Frontal cortex (tissue), 4 donors: Measurements from ENCODE around the gene ARHGAP22. TPM values are rescaled to one million over a fixed set of nuclear protein-coding genes. Genes with fewer than 3 reads are reported as not detected.

ENCODE experiments used
- DNase-seq, 2 donors: peaks; one replicate each; pipeline ENCODE4 v3.0.0; 2012; ENCODE audit warnings: low spot score in 2 of 2
- FAIRE-seq: peaks from 2 replicates; lab custom pipeline; 2012; peaks lifted over from hg19 to GRCh38; lab: Jason Lieb, UNC
- total RNA-seq: library from RNA; depleted of rRNA; stranded (reverse); fragments of >200 nt; gene quantifications from one replicate; pipeline ENCODE4 v1.2.3, GENCODE V29; 2014
- donor health status: control.
- donor health status: control.
- donor health status: control.

Gene ARHGAP22
- total RNA-seq, 1 donor from 2014 or later, result 1.6 TPM

DNA sequence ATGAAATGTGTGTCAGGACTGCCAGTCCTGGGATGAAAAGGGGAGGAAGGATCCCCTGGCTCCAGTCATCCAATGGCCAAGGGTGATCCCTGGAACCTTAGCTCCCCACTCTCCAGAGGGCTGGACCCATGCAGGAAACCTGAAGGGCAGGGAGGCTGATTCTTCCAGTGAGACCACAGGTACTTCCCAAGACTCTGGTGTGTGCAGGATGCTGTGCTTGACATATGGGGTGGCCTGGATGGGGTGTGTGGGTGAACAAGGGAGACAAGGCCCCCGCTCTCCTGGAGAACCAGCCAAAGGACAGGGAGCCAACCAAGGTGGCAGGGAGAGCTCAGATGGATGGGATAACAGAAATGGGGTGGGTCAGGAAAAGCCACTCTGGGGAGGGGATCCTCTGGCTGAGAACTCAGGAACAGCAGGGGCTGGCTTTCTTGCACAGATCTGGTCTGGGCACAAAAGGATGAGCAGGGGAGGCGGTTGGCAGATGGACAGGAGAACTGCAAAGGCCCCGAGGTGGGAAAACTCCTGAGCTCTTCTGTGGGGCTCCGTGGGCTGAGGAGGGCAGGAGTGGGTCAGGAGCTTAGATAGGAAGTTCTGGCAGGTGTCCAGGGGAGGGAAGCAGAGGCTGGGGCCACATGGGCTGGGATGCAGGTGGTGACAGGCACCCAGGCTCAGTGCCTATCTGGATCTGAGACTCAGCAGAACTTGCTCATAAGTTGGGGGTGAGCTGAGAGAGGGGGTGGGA lies 100.6 kb downstream of the ARHGAP22 start:
- no peak for DNase-seq
- FAIRE-seq, result no peak

DNA sequence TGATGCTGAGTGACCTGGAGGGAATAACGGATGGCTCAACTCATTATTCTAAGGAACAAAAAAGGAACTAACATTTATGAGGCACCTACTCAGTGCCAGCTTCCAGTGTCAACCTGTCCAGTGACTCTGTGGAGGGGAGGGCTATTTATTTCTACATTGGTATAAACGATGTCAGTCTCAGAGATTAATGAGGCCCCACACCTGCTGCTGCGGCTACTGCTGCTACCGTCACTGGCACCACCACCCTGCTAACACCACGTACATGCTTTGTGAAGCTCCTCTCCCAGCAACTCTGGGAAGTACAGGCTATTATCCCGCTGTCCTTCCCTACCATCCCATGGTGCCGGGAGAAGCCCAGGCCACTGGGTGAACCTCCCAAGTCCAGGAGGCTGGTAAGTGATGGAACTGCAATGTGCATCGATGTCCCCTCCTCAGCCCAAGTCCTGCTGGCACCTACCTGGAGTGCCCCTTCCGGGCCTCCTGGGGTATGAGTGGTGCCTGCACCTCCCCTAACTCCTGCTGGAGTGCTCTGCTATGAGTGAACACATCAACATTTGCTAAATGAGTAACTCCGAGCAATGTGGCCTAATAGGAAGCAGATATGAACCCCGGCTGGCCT lies 101.5 kb downstream of the ARHGAP22 start:
- FAIRE-seq (no peak), DNase-seq (no peak)

DNA sequence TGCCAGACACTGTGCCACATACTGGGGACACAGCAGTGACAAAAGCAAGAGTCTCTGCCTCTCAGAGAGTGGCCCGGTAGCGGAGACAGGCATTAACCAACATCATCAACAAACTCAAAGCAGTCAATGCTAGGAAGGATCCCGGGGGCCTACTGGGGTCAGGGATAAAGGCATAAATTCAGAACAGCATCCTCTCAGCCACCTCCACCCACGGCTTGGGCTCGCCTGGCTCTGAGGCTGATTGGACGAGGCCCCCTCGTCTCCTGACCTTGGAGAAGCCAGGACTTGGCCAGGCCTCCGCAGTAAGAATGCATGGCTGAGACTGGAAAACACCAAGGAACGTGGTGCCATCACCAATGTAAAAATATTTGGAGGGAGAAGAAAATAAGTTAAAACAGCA lies 102.1 kb downstream of the ARHGAP22 start:
- FAIRE-seq, result no peak
- DNase-seq, result no peak

DNA sequence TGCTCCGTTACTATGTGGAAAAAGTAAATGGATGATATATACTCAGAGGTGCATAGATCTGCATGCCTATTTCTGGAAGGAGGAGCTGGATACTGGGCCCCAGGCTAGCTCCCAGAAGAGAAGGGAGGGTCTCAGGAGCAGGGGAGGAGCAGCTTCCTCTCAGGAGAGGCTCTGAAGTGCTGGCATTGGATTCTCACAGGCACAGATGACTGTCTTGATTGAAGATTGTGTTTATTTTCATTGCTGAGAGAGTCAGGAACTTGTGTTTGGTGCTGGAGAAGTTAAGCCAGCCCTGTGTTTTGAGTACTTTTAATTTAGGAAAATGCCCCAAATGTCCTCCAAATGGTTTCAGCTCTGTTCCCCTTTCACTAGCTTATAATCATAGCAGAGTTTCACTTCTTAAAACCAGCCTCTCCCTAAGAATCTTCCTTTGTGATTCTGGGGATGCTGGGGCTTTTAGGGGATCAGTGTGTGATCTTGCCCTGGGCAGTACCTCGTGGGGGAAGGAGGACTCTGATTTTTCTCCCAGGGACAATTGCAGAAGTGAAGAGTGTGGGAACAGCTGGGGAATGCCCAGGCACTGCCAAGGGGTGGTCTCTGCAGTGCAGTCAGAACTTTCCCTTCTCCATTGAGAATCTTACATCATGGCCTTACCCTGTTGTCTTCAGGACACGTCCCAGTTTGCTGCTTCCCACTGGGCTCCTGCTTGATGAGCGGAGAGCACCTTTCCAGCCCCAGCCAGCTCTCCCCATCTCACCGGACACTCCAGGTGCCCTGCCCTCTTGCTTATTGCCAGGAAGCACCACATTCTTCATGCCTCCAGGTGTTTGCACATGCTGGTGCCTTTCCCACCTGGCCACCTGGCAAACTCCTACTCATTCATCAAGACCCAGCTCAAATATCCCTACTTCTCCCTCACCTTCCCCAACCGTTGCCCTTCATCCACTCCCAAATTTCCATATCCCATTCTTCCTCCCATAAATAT lies 102.8 kb downstream of the ARHGAP22 start:
- no peak for DNase-seq
- no peak for FAIRE-seq

DNA sequence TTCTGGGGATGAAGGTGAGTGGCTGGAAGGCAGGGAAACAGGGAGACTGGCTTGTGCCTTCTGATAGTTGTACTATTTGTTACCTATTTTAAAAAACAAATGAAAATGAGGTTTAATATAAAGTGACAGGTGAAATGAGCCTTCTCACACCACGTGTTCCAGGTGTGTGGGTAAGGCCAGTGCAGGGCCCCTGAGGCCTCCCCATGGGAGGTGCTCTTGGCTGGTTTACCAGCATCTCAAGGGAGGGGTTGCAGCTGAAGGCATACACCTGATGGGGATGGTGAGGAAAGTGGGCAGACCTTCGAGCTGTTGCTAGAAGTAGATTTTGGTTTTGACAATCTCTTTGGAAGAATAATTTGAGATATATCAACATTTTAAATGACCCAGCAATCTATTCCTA lies 103.6 kb downstream of the ARHGAP22 start:
- no peak for DNase-seq
- FAIRE-seq, result no peak

DNA sequence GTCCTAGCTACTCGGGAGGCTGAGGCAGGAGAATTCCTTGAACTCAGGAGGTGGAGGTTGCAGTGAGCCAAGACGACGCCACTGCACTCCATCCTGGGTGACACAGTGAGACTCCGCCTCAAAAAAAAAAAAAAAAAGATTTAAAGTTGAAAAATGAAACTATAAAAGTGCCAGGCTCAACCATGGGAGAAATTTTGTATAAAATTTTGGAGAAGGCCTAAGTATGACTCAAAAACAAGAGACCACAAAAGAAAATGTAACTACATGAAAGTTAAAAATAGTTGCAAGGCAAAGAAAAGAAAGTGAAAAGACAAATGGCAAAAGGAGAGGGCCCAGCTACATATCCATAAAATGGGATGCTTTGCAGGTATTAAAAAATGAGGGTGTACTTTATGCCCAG lies 104.1 kb downstream of the ARHGAP22 start:
- no peak for FAIRE-seq
- DNase-seq, result no peak

DNA sequence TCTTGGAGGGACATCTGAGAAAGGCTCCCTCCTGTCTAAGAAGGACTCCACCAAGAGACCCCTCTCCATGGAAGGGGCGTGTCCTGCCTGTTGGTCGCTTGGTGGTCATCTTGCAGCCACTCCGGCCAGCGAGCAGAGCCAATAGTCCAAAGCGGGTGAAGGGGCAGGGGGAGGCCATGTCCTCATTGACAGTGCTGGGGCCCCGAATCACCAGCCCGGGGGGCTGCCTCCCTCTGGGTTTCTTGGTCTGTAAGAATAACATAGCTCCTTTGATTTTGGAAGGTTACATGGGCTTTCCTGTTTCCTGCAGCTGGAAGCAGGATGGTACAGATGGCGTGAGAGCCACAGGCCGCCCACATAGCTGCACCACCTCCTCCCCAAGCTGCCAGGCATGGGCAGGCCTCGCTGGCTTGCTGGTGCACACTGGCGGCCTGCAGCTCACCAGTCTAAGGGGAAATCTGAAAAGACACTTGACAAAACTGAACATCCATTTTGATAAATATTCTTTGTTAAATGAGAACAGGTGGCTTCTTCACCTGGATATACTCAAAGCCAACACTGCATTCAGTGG lies 105.8 kb downstream of the ARHGAP22 start:
- DNase-seq, result no peak

DNA sequence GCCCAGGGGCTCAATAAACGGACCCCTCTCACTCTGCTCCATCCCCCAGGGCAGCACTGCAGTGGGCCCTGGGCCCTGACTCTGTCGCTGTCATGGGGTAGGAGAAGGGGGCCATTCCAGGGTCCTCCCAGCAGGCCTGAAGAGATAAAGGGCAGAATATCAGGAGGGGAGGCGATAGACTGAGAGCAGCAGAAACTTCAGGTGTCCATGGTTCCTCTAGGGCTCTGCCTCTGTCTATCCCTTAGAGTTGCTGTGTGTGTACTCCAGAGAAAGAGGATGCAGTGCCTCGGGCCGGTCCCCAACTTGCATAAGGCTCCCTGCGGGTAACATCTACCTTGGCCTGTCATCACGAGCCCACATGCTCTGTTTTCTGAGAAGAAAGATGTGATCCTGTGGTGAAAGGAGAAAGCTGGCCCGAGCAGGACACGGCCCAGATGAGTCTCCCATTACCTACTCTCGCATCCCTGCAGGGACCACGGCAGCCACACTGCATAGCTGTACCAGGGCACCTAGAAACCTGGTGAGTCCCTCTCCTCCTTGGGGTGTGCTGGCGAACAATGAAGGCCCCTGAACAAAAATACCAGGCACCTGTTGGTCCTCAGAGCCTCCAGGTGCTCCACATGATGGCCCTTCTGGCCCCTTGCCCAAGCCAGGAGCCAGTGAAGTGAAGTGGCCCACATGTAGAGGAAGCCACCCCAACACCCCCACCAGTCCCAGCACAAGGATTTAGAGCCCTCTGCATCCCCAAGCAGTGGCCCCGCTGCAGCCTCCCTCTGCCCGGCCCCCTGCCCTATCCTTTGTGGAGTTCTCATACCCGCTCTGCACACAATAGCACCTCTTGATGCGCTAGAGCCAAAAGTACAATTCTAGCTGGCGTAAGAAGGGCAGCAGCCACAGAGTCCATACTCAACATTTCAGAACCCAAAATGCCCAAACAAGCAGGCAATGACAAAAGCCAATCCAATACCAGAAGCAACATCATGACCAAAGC lies 106.8 kb downstream of the ARHGAP22 start:
- FAIRE-seq (no peak), DNase-seq (no peak)

More for the DNA sequence above, 105.8 kb downstream of the ARHGAP22 start:
- no peak for FAIRE-seq

DNA sequence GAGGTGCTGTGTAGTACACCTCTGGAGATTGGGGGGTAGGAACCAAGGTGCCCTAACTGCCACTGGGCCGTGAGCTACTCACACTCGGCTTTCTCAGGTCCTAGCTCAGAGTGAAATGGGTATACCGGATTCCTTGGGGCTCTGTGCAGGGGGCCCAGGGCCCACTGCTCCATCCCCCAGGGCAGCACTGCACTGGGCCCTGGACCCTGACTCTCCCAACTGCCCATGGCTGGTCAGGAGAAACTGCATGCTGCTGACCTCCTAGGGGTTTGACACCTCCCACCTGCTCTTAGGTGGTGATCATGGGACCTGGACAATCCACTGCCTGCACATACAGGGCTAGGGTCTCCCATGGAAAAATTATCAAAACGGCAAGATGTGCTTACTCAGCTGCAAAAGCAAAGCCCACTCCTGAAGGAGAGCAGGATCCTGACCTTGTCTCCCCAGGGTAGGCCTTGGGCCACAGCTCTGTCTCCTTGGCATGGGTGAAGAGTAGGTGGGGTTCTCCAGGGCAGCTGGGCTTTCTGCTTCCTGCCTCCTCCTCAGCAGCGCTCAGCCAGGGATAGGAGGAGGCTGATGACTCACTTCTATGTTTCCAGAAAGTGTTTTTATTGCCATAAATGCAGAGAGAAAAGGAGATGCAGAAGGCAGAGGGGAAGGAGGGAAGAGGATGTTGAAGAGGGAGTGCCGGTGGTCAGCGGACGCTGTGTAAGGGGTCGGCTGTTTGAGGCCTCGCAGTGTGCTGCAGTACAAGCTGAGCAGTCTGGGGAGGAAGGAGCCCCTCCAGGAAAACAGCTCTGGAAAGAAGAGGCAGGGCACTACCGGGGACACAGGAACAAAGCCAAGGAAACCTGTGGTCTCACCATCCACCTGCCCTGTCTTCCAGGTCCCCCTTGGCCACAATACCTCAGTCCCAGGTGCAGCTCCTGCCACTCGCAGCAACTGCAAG lies 107.8 kb downstream of the ARHGAP22 start:
- no peak for FAIRE-seq
- DNase-seq, result no peak

DNA sequence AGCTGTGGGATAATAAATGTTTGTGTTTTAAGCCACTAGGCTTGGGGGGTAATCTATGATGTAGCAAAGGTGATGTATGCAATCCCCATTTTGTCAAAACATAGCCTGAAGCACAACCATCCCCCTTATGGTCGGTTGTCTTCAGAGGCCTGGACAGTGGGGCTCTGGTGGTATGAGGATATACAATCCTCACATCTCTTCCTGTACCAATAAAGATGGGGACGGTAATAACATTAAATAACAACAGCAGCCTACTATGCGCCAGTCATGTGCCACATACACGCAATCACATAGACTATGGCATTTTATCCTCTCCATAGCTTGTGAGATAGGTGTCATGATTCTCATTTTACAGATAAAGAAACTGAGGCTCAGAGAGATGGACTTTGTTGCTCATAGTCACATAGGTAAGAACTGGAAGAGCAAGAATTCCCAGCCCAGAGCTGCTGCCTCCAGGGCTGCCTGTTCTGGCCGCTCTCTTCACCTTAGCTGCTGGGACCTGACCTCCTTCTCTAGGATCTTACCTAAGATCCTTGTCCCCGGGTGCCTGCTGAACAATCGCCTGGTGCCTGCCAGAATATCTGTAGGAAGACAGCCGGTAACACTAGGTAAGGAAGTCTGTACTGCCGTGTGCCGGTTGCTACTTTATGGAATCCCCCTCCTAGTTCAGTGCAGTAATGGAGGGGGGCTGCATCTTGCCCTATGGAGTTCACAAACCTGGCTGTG lies 108.6 kb downstream of the ARHGAP22 start:
- no peak for DNase-seq
- FAIRE-seq, result no peak

DNA sequence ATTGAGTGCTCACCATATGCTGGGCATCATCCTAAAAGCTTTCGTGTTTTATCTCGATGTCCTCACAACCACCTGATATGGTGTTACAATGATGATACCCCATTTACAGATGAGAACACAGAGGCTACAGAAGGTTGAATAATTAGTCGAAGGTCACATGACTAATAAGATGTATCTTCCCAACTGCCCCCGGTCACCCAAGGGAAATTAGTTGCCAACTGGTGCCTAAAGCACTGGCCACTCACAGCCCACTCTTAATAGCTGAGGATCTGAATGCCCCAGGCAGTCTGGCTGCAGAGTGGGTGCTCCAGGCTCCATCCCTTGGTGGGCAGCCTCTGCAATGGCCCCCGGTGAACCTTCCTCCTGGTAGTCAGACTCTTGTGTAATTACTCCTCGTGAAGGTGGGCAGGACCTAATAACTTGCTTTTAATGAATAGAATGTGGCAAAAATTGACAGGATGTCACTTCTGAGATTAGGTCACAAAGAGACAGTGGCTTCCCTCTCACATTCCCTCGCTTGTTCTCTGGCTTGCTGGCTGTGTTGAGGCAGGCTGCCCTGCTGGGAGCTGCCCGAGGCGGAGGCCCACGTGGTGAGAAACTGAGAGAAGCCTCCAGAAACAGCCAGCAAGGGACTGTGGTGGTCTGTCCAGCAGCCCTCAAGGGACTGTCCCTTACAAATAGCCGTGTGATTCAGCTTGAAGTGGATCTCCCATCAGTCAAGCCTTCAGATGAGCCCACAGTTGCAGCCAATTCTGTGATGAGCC lies 109.4 kb downstream of the ARHGAP22 start:
- DNase-seq, result no peak

DNA sequence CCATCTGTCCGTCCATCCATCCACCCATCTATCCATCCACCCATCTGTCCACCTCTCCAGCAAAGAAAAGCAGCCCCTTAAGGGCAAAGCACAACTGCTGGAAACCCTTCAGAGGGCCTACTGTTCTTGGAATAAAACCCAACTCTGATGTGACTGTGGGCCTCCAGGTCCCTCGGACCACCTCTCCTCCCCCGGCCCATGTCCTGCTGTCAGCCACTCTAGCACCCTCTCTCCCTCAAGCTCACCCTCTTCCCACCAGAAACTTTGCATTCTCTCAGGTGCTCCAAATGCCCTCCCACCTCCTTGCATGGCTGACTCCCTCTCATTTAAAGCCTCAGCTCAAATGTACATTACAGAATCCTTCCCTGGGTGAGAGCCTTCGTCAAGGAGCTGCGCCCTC lies 110.3 kb downstream of the ARHGAP22 start:
- no peak for FAIRE-seq
- DNase-seq, result no peak

More for the DNA sequence above, 109.4 kb downstream of the ARHGAP22 start:
- no peak for FAIRE-seq

DNA sequence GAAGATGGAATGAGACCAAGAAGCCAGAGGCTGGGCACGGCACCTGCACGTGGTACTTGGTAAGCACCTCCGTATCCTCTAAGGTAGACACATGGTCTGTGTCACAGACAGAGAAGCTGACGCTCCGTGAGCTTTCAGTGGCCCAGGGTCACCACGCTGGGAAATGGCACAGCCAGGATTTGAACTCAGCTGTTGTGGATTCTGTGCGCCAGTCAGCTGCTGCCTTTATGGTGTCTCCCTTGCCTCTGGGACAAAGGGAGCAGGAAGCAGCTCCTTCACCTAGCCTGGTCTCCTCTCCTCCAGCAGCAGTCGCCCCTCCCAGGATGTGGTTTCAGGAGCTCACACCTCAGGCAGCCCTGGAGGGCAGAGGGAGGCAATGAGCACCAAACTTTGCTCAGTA lies 110.8 kb downstream of the ARHGAP22 start:
- DNase-seq (no peak), FAIRE-seq (no peak)

DNA sequence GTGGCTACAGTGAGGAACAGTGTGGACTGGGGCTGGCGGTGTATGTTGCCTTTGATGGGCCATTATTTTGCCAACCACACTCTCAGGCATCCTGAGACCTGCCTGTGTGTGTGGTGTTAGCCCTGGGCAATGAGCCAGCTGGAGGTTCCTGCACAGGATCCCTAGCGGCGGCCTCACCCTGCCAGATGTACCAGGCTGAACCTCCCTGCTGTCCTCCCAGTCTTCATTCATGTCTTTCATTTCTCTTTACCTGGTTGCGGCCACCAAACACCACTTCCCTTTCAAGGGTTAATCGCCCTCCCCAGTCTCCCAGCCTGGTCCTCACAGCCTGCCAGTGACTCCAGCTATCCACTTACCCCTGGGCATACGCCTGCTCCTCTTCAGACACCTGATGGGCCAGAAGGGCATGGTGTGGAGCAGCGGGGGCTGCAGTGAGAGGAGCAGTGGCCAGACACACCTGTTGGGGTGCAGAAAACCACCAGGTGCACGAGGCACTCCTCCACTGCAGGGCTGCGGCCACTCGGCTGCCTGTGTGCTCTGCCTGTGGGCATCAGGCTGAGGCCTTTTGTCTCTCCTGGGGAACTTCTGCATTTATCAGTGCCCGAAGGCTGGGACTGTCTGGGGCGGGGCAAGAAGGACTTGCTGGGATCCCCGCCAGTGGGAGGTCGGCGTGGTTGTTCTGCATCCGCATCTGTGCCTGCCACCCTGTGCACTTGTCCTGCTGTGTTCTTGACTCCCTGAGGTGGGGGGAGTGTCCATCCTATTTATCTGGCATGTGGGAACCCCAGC lies 111.6 kb downstream of the ARHGAP22 start:
- FAIRE-seq (no peak), DNase-seq (no peak)

DNA sequence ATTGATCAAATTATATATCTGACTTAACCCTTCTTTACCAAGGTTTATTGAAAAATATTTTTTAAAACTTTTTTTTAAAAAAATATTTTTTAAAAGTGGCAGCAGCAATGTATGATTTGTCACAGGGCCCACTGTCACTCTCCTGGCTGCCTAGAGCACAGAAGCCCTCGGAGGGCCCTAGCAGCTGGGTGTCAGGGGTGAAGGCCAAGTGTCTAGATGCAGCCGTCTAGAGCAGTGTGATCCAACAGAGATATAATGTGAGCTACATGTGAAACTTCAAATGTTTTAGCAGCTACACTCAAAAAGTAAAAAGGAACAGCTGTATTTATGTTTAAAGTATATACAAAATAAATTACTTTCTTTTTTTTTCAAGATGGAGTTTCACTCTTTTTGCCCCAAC lies 112.7 kb downstream of the ARHGAP22 start:
- DNase-seq (no peak), FAIRE-seq (no peak)
